Activated CD8-positive, alpha-beta memory T cell treated with anti-CD3 and anti-CD28 coated beads, Interleukin-2, amount 10 ng/mL, durations not matched to agents 7 days and 5 days (primary cell): Measurements from ENCODE around the gene NETO1. TPM values are rescaled to one million over a fixed set of nuclear protein-coding genes. Genes with fewer than 3 reads are reported as not detected.

Experiments
- ATAC-seq: fragments of 150-1000 bp; cut with Tn5 transposase; one replicate; pipeline ENCODE4 v1.10.0; 2021; ENCODE audit warnings: moderate library complexity
- CTCF ChIA-PET: fragments of 350-600 bp; sonication (Branson Sonifier 250); formaldehyde crosslinking; loops from one replicate; lab custom pipeline; 2021; ENCODE audit warnings: antibody characterized with exemption; lab: Charles Lee
- DNase-seq: peaks from one replicate; pipeline ENCODE4 v3.0.0-alpha.2; 2020
- H3K27ac Mint-ChIP-seq: one replicate; pipeline ENCODE4 v1.8.0; 2021; ENCODE audit warnings: mild to moderate bottlenecking, mixed read lengths
- H3K27me3 Mint-ChIP-seq: one replicate; pipeline ENCODE4 v1.8.0; 2021; ENCODE audit warnings: mixed read lengths
- H3K36me3 Mint-ChIP-seq: one replicate; pipeline ENCODE4 v1.8.0; 2021; ENCODE audit warnings: mild to moderate bottlenecking, mixed read lengths
- H3K4me1 Mint-ChIP-seq: one replicate; pipeline ENCODE4 v1.8.0; 2021; ENCODE audit warnings: mixed read lengths
- H3K4me3 Mint-ChIP-seq: one replicate; pipeline ENCODE4 v1.8.0; 2021; ENCODE audit warnings: mild to moderate bottlenecking, moderate library complexity, mixed read lengths
- H3K9me3 Mint-ChIP-seq: one replicate; pipeline ENCODE4 v1.8.0; 2022; ENCODE audit warnings: low read depth, mixed read lengths
- total RNA-seq, 2 experiments: library from RNA; stranded (reverse); gene quantifications; one replicate each; pipeline ENCODE4 v1.2.3, GENCODE V29; 2021

Gene NETO1
- total RNA-seq, 2 experiments from 2014 or later: not detected

- ATAC-seq (no peak), DNase-seq (no peak)
- CTCF ChIA-PET: no interaction called here
- Mint-ChIP-seq H3K27ac (no peak overlapping the region), H3K4me1 (no peaks in the 10 kb centered on the region), H3K27me3 (peaks cover 25% of the 10 kb centered on the region), H3K36me3 (peaks cover 5% of the 10 kb centered on the region), H3K4me3 (no peak overlapping the region), H3K9me3 (peaks cover 4% of the 10 kb centered on the region)
Observed at GRCh38 chr18:72866901-72867745, 664 bp downstream of the NETO1 start.

DNA sequence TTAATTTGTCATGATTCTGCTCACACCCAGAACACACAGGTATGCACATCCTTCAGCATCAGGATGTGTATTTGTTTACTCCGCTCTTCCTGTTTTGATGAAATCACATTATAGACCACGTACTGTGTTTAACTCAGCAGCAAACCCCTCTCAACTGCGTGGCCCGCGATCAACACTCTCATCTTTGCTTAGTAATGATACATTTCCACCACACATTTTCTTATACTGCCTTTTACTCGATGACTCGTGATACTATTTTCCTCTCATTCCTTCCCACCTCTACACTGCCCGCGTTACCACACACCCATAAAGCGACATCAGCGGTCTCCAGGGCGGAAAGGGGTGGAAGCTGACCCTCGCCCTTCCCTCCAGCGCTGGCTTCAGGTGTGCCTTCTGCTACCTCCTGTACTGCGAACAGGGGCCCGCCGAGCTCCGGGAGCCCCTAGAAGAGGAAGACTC lies 1.3 kb downstream of the NETO1 start:
- H3K36me3 Mint-ChIP-seq: peaks cover 5% of the 10 kb centered on the region
- no peaks in the 10 kb centered on the region for H3K4me1 Mint-ChIP-seq
- ATAC-seq (no peak), DNase-seq (no peak)
- H3K9me3 Mint-ChIP-seq: peaks cover 8% of the 10 kb centered on the region
- no peak overlapping the region for H3K4me3 Mint-ChIP-seq
- peak overlapping the region; percentile 48 for H3K27ac Mint-ChIP-seq
- peaks cover 25% of the 10 kb centered on the region for H3K27me3 Mint-ChIP-seq
- CTCF ChIA-PET: no interaction called here

DNA sequence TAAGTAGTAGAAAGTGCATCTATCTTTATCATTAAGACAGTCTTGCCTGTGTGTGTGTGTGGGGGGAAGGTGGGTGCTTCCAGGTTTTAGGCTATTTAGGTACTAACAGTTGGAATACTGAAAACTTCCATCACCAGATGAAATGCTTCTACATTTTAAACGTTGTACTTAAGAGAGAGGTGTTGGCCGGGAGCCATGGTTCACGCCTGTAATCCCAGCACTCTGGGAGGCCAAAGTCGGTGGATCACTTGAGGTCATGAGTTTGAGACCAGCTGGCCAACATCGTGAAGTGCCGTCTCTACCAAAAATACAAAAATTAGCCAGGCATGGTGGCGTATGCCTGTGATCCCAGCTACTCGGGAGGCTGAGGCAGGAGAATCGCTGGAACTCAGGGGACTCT lies 4.0 kb downstream of the NETO1 start:
- H3K27me3 Mint-ChIP-seq: peaks cover 17% of the 10 kb centered on the region
- peaks cover 10% of the 10 kb centered on the region for H3K9me3 Mint-ChIP-seq
- no peak for DNase-seq
- ATAC-seq: no peak
- no peak overlapping the region for H3K4me3 Mint-ChIP-seq
- CTCF ChIA-PET: no interaction called here
- H3K4me1 Mint-ChIP-seq: no peaks in the 10 kb centered on the region
- H3K27ac Mint-ChIP-seq: no peak overlapping the region
- peaks cover 3% of the 10 kb centered on the region for H3K36me3 Mint-ChIP-seq

DNA sequence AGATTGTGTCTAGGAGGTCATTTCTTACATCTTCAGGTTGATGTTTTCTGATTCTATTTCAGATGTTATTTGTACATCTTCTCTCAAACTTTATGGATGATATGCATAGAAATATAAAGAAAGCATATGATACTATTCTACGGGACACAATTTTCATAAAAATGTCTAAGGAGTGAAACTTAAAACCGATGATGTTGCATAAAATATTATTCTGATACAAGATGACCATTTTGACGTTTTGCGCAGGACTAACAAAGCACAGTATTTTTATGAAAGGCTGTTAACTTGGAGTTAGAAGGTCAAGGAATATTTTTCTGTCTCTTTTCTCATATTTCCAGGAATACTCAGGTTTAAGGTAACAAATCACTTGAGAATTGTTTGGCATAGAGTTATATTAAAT lies 8.7 kb downstream of the NETO1 start:
- peaks cover 10% of the 10 kb centered on the region for H3K9me3 Mint-ChIP-seq
- H3K27ac Mint-ChIP-seq: no peak overlapping the region
- no peak for ATAC-seq
- DNase-seq: no peak
- no peaks in the 10 kb centered on the region for H3K36me3 Mint-ChIP-seq
- CTCF ChIA-PET: no interaction called here
- H3K4me3 Mint-ChIP-seq: no peak overlapping the region
- no peaks in the 10 kb centered on the region for H3K4me1 Mint-ChIP-seq
- H3K27me3 Mint-ChIP-seq: no peaks in the 10 kb centered on the region

GRCh38 chr18:72849671-72850070 lies 18.1 kb downstream of the NETO1 start:
- Mint-ChIP-seq H3K27ac (no peak overlapping the region), H3K36me3 (no peaks in the 10 kb centered on the region), H3K4me3 (no peak overlapping the region), H3K4me1 (no peaks in the 10 kb centered on the region), H3K27me3 (no peaks in the 10 kb centered on the region), H3K9me3 (peaks cover 22% of the 10 kb centered on the region)
- no peak for DNase-seq
- CTCF ChIA-PET: no interaction called here
- ATAC-seq: no peak

DNA sequence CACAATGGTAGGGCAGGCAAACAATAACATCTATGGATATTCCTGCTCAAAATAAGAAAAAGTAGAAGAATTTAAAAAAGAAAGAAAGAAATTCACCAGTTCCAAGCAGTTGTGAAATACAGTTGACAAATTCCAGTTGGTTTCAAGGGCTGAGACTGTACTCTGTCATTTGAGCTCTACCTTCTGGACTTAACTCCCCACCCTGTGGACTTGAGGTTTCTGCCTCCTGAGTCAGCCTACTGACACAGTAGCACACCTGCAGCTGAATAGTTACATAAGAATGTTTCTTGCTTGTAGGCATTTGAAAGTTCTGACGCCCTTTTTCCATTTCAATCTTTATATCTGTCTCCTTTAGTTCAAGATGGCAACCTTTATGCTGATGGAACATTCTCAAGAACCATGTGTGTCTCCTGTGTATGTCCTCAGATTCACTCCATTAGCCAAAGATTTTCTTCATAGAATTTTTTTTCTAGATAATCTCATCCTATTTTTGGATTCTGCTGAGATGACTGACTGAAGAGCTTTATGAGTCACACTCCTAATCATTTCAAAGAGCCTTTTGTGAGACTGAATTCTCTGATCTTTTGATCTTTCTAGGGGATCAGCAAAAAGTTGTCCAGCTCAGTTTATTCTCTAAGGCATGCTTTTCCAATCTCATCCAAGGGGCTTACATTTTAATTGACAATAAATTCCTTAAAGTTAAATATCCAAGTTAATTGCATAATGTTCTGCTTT lies 19.1 kb downstream of the NETO1 start:
- no peaks in the 10 kb centered on the region for H3K4me1 Mint-ChIP-seq
- H3K9me3 Mint-ChIP-seq: peaks cover 24% of the 10 kb centered on the region
- H3K27me3 Mint-ChIP-seq: no peaks in the 10 kb centered on the region
- no peak overlapping the region for H3K27ac Mint-ChIP-seq
- H3K4me3 Mint-ChIP-seq: no peak overlapping the region
- H3K36me3 Mint-ChIP-seq: no peaks in the 10 kb centered on the region
- ATAC-seq (no peak), DNase-seq (no peak)
- CTCF ChIA-PET: no interaction called here

DNA sequence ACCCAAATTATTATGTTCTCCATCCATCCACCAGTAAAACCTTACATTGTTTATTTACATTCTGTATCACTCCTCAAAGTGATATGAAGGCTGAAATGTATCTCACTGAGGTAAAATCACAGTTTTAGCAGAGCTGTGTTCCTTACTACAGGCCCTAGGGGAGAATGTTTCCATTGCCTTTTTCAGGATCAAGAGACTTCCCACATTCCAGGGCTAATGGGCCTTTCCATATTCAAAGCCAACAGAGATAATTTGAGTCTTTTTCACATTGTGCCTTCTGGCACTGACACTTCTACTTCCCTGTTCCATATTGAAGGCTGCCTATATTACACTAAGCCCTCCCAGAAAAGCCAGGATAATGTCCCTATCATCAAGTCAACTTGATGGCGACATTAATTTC lies 20.0 kb downstream of the NETO1 start:
- H3K4me3 Mint-ChIP-seq: no peak overlapping the region
- ATAC-seq (no peak), DNase-seq (no peak)
- CTCF ChIA-PET: no interaction called here
- no peak overlapping the region for H3K27ac Mint-ChIP-seq
- peaks cover 24% of the 10 kb centered on the region for H3K9me3 Mint-ChIP-seq
- no peaks in the 10 kb centered on the region for H3K4me1 Mint-ChIP-seq
- H3K36me3 Mint-ChIP-seq: no peaks in the 10 kb centered on the region
- H3K27me3 Mint-ChIP-seq: no peaks in the 10 kb centered on the region

GRCh38 chr18:72846736-72847533 lies 20.9 kb downstream of the NETO1 start:
- Mint-ChIP-seq H3K9me3 (peaks cover 22% of the 10 kb centered on the region), H3K27ac (no peak overlapping the region), H3K27me3 (no peaks in the 10 kb centered on the region), H3K36me3 (no peaks in the 10 kb centered on the region), H3K4me3 (no peak overlapping the region), H3K4me1 (no peaks in the 10 kb centered on the region)
- DNase-seq (no peak), ATAC-seq (no peak)
- CTCF ChIA-PET: no interaction called here

DNA sequence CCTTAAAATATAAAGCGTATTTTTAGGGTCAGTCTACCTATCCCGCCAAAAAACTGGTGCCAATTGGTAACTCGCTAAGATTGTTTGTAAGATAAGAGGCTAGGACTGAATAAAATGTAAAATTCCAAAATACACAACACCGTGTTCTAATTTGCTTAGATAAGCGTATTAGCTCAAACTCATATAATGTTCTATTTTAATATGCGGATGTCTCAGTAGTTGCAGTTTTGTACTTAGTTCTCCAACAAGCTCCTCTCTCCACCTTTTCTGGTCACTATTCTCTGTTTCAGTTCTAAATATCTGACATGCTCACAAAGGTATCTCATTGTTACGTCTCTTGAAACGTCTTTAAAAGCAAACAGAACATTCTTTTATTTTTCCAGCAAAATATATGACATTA lies 24.0 kb downstream of the NETO1 start:
- Mint-ChIP-seq H3K9me3 (peaks cover 14% of the 10 kb centered on the region), H3K27me3 (no peaks in the 10 kb centered on the region), H3K4me3 (no peak overlapping the region), H3K4me1 (no peaks in the 10 kb centered on the region), H3K27ac (no peak overlapping the region), H3K36me3 (no peaks in the 10 kb centered on the region)
- DNase-seq: no peak
- CTCF ChIA-PET: no interaction called here
- no peak for ATAC-seq

DNA sequence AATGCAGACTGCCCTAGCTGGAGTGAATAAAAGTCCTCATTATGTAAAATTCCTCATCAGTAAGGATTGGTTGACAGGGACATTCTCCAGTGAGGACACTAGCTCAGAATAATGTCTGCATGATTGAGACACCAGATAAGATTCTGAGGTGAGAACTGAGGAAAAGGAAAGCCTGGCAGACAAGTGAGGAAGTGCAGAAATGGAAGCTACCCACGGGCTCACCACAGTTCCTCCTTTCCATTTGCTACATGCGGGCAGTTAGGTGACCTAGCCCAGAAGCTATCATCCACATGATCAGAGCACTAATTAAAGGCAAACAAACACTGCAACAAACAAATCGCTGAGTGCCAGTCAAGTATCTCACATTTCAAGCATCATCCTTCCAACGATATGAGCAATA lies 27.7 kb downstream of the NETO1 start:
- CTCF ChIA-PET: no interaction called here
- no peak overlapping the region for H3K27ac Mint-ChIP-seq

GRCh38 chr18:72834731-72835130 lies 33.1 kb downstream of the NETO1 start:
- no peak for DNase-seq
- Mint-ChIP-seq H3K27me3 (no peaks in the 10 kb centered on the region), H3K4me1 (no peaks in the 10 kb centered on the region), H3K9me3 (peaks cover 6% of the 10 kb centered on the region), H3K4me3 (no peak overlapping the region), H3K27ac (no peak overlapping the region), H3K36me3 (no peaks in the 10 kb centered on the region)
- CTCF ChIA-PET: no interaction called here
- ATAC-seq: no peak

More for the DNA sequence above, 27.7 kb downstream of the NETO1 start:
- Mint-ChIP-seq H3K4me3 (no peak overlapping the region), H3K27me3 (no peaks in the 10 kb centered on the region), H3K4me1 (no peaks in the 10 kb centered on the region), H3K36me3 (no peaks in the 10 kb centered on the region), H3K9me3 (peaks cover 5% of the 10 kb centered on the region)
- no peak for DNase-seq
- ATAC-seq: no peak

GRCh38 chr18:72833471-72833870 lies 34.3 kb downstream of the NETO1 start:
- H3K27me3 Mint-ChIP-seq: no peaks in the 10 kb centered on the region
- CTCF ChIA-PET: no interaction called here
- DNase-seq: no peak
- no peaks in the 10 kb centered on the region for H3K4me1 Mint-ChIP-seq
- H3K27ac Mint-ChIP-seq: no peak overlapping the region
- H3K9me3 Mint-ChIP-seq: peaks cover 6% of the 10 kb centered on the region
- H3K36me3 Mint-ChIP-seq: no peaks in the 10 kb centered on the region
- no peak for ATAC-seq
- no peak overlapping the region for H3K4me3 Mint-ChIP-seq

DNA sequence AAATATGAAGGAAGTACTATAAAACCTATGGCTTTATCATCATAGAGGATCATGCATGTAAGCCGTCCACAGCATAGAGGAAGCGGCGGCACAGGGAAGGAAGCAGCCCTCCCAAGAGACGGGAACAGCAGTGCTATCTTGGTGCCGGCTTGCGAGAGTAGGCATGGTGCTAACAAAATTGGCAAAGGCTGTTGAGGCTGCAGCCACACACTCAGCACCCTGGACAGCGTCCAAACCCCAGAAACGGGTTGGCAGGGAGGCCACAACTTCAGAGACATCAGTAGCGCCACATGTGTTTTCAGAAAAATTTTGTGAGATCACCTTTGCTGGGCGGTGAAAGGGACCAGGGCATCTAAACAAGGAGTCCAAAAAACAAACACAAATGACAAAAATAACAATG lies 37.7 kb downstream of the NETO1 start:
- no peak for DNase-seq
- no peaks in the 10 kb centered on the region for H3K4me1 Mint-ChIP-seq
- ATAC-seq: no peak
- H3K36me3 Mint-ChIP-seq: no peaks in the 10 kb centered on the region
- H3K9me3 Mint-ChIP-seq: peaks cover 8% of the 10 kb centered on the region
- H3K4me3 Mint-ChIP-seq: no peak overlapping the region
- H3K27me3 Mint-ChIP-seq: no peaks in the 10 kb centered on the region
- H3K27ac Mint-ChIP-seq: no peak overlapping the region
- CTCF ChIA-PET: no interaction called here
